ENCODE results near the gene C1QTNF3.

- TF ChIP-seq POLR2AphosphoS5 (IDR thresholded peaks at IDR 0.05) (no peak), POLR2A (IDR thresholded peaks at IDR 0.05) (no peak), CTCF (IDR thresholded peaks at IDR 0.05) (no peak), EP300 (IDR thresholded peaks at IDR 0.05) (no peak)
Observed at GRCh38 chr5:34061993-34062392, 19.0 kb upstream of the C1QTNF3 start.
